GM18507 (cell line): ENCODE results near the gene CSTF3.

Experiments used
- DNase-seq: peaks from one replicate; pipeline ENCODE4 v3.0.0; 2011; ENCODE audit warnings: low read depth; ENCODE audit not compliant: insufficient read length; ENCODE audit errors: extremely low spot score
- FAIRE-seq: peaks from 2 replicates; lab custom pipeline; 2011; peaks lifted over from hg19 to GRCh38; lab: Jason Lieb, UNC

CSTF3 gene

DNA sequence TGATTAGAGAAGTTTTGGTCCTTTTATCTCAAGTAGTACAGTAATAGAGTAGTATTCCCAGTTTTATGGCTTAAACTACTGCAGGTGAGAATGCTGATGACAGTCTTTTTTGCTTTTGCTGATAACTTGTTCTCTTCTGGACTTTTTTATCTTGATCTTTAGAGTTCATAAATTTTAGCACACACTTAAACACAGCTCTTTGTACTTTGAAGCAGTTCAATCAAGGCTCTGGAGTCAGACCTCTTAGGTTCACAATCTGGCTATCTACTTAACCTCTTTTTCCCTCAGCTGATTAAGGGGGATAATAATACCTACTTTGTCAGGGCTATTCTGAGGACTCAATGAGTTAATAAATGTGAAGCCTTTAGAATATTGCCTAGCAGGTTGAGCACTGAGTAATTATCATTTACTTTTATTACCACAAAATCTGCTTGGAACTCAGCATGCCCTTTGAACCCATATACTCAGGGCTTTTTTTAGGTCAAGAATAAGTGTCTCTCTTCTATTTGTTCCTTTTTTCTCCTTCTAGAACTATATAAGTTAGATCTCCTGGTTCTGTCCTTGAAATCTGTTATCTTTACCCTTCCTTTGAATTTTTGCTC is 51.9 kb downstream of the CSTF3 start:
- no peak for FAIRE-seq

DNA sequence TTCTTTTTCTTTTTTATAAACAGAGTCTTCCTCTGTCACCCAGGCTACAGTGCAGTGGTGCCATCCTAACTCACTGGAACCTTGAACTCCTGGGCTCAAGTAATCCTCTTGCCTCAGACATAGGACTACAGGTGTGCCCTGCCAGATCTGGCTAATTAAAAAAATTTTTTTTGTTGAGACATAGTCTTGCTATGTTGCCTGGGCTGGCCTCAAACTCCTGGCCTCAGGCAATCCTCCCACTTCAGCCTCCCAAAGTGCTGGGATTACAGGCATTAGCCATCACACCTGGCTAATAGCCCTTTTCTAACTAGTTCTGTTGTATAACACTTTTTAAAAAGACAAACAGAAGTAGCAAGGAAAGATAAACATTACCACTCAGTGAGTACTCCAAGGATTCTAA is 57.4 kb downstream of the CSTF3 start:
- FAIRE-seq: no peak

More for the DNA sequence above, 51.9 kb downstream of the CSTF3 start:
- no peak for DNase-seq

DNA sequence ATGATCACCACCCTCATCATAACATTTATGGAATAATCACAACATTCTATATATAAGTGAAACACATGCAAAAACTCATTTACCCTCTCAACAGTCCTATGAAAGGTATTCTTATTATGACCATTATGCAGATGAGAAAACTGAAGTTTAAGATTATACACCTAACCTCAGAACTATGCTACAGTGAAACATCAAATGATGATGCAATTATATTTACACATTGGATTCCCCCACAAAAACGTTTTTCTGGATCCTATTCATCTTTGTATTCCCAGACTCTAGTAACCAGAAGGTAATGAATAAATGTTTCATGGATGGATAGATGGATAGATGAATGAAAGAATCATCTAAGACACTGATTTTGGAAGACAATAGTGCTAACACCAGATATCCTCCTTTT is 67.1 kb downstream of the CSTF3 start:
- DNase-seq (no peak), FAIRE-seq (no peak)

More for the DNA sequence above, 57.4 kb downstream of the CSTF3 start:
- DNase-seq: no peak

DNA sequence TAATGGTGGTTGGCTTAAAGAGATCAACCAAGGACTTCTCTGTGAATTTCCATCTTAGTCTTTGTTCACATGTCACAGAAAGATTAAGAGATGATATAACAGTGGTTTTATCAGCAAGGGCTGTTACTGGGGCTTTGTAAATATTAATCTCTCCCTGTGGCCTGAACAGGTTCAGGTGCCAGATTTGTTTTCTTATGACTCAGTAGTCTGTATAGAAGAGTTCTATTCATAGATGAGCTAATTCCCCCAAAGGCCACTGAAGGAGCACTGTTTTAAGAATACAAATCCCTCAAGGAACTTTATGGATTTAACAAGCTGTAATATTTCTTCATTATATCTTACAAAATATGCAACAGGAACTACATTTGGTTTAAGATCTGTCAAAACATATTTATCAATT is 71.5 kb downstream of the CSTF3 start:
- DNase-seq: no peak
- FAIRE-seq: no peak

DNA sequence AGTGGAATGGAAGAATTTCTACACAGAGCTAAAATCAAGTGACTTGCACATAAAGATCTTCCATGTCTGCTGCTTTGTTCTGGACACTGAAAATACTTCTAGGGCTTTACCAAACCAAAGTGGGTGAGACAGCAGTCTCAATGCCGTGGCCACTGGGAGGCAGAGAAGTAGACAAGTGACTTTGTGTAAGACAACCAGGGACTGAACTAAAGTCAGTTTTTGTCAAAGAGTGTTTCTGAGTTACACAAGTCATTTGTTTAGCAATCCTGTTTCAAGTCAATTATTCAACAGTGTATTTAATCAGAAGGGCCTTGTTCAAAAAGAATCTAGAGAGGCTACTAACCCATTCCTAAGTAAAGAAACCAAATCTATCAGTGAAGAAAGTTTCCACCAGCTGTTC is 75.3 kb downstream of the CSTF3 start:
- no peak for DNase-seq
- no peak for FAIRE-seq

DNA sequence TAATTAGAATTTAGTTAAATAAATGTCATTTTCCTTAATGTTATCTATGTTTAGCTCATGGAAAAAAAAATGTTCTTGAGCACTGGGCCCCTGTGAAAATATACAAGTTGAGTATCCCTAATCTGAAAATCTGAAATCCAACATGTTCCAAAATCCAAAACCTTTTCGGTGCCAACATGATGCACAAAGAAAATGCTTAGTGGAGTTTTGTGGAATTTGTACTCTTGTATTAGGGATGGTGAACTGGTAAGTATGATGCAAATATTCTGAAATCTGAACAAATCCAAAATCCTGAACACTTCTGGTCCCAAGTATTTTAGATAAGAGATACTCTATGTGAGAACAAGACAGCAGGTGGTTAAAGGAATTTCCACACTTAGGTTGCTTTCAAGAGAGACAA is 77.4 kb downstream of the CSTF3 start:
- FAIRE-seq: no peak

DNA sequence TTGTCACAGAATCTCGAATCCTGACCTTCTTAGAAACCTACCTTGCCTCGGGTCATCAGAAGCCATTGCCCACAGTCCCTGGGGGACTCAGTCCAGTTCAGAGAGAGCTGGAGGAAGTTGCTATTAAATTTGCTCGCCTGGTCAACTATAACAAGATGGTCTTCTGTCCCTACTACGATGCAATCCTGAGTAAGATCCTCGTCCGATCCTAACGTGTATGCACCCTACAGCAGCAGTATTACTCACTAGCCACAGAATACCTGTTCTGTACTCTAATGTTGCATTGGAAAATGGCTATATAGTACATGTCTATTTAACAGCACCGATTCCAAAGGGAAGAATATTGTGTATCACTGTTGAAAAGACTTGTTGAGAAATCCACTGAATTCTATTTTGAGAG is 88.8 kb downstream of the CSTF3 start:
- no peak for DNase-seq
- FAIRE-seq: no peak

More for the DNA sequence above, 77.4 kb downstream of the CSTF3 start:
- DNase-seq: no peak

DNA sequence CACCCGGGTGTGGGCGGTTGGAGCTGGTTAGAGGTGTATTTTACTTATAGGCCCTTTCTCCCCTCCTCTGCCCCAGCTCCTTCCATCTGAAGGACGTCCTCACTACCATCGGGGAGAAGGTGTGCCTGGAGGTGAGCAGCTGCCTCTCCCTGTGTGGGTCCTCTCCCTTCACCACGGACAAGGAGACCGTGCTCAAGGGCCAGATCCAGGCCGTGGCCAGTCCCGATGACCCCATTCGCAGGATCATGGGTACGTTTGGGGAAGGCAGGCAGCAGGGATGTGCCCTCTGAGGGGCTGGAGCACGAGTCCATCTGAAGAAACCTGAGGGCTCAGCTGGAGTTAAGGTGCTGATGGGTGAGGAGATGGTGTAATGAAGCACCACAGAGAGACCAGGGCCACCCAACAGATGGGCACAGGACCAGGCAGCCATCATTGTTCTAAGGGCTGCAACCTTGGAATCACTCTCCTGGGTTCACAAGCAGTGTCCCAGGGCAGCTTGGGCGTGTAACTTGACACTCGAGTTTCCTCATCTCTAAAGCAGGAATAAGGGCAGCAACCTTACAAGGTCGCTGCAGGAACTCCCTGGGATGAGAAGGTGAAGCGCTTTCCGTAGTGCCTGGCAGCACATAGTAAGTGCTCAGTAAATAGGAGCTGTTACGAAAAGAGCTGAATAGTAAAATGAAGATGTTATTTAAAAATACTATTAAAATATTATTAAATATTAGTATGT is 92.5 kb downstream of the CSTF3 start:
- no peak for FAIRE-seq

DNA sequence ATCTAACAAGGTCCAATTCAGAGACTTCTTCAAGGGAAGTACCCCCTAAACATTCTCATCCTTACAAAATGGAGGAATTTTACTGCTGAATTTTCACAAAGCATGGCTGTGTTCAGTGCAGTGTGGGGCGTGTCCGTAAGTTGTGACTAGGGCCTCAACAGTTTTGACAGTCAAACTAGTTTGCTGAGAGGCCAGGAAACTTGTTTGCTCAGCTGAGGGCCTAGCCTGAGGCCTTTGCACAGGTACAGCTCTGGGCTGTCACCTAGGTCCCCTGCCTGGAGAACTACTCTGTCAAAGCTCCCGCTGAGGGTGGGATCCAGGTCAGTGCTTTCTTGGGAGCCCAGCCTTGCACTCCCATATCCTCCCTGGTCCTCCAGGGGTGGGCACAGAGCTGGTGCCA is 94.0 kb downstream of the CSTF3 start:
- no peak for FAIRE-seq

More for the DNA sequence above, 92.5 kb downstream of the CSTF3 start:
- DNase-seq: no peak

DNA sequence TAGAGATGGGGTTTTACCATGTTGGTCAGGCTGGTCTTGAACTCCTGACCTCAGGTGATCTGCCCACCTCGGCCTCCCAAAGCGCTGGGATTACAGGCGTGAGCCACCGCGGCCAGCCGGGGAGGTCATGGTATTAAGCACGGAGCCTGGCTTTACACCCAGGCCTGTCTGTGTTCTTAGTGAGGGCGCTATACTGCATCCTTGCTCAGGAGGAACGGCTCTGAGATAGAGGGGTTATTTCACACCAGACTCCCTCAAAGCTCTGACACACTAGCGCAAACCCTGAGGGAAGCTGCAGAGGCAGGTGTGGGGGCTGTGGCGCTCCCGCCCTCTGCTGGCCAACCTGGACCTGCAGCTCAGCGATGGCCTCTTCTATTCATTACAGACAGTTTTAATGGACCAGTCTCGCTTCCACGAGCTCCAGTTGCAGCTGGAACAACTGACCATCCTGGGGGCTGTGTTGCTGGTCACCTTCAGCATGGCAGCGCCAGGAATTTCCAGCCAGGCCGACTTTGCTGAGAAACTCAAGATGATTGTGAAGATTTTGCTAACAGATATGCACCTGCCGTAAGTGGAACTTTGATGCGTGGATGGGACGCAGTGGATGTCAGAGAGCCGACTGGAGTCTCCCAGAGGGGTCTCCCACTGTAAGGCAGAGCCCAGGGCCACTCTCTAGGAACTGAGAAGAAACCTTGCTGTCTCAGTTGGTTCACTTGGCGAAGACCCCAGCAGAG is 95.7 kb downstream of the CSTF3 start:
- FAIRE-seq (peak; percentile 79), DNase-seq (peak; percentile 55)

More for the DNA sequence above, 94.0 kb downstream of the CSTF3 start:
- no peak for DNase-seq

DNA sequence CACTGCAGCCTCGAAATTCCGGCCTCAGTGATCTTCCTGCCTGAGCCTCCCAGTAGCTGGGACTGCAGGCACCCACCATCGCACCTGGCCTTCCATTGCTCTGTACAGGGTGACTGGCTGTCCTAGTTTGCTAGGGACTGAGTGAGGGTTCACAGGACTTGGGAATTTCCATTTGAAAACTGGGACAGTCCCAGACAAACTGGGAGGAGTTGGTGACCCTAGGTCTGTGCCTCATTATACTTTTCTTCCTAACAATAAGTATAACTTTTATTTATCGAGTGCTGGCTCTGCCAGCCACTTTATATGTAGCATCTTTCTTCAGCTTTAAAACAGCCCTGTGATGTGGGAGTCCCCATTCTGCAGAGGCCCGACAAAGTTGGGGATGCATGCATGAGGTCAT is 96.4 kb downstream of the CSTF3 start:
- FAIRE-seq: no peak

DNA sequence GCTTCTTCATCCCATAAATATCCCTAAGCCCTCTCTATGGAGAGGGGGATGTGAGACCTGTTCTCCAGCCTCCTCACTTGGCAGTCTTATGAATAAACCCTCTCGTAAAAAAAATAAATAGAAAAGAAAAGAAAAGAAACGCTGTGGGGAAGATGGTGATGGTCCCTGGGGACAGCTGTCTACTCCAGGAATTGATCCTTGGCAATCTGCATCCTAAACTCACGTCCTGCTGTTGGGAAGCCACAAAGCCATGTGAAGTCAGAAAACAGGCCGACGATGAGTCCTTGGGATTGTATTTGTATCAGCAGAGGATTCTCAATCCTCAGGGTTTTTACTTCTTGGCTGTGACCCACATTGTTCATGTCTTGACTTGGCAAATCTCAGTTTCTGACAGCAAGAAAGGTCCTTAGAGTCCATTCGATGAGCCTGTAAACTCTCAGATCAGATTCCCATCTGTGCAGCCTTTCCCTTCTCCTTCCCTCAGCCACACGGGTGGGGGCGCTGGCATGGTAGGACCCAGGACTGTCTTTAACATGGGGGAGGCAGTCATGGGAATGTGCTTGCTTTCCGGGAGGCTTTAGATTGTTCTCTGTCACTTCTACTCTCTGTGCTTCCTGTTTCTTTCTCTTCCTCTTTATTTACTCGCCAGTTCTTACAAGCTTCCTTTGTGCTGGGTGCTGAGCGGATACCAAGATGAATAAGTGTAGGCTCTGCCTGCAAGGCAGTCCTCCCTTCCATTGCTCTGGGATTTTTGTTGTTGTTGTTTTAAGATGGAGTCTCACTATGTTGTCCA is 97.1 kb downstream of the CSTF3 start:
- DNase-seq: no peak
- FAIRE-seq: peak; percentile 39

More for the DNA sequence above, 96.4 kb downstream of the CSTF3 start:
- DNase-seq: no peak

DNA sequence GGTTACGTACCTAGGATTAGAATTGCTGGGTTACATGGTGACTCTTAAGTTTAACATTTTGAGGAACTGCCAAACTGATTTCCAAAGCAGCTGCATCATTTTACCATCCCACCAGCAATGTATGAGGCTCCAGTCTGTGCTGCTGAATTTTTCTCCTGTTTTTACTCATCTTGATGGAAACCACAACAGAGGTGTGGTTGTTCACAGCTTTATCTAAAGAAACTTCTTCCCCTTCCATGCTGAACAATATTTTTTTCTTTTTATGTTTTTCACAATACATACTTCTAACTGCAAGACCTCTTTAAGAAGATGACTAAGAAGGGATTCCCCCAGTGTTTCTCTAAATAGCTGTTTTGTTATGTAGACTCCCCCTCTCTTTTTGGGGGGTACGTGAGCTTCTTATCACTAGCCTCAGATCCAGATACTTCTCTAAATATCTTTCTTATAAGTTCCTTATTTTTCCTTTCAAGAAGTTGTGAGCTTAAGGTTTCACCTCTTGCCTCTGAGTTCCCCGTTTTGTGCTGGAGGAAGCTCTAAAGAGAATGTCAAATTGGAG is 97.9 kb downstream of the CSTF3 start:
- no peak for DNase-seq
- FAIRE-seq: peak; percentile 71

DNA sequence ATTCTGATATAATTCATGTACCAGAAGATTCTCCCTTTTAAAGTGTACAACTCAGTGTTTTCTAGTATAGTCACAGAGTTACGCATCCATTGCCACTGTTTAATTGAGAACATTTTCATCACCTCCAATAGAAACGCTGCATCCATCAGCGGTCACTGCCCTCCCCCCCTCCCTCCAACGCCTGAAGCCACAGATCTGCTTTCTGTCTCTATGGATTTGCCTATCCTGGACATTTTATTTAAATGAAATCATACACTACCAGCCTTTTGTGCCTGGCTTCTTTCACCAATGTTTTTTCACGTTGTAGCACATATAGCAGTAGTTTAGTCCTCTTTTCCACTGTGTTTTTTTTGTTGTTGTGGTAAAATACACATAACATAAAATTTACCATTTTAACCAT is 99.1 kb downstream of the CSTF3 start:
- DNase-seq: no peak
- FAIRE-seq: no peak

DNA sequence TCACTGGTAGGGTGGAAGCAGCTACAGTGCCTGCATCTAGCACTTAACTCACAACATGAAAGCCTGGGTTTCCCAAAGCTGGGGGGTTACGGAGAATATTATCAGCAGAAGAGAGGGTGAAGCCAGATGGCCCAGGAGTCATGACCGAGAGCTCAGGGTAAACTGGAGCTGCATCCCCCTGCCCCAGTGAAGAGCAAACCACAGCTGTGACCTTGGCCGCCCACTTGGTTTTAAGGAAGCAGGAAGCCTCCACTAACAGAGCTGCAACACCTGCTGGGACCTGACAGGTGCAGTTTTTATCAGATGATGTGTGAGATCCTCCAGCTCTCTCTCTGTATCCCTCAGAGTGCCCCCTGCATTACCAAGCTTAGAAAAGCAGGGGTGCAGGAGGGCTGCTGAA is 101.0 kb downstream of the CSTF3 start:
- DNase-seq (no peak), FAIRE-seq (no peak)

DNA sequence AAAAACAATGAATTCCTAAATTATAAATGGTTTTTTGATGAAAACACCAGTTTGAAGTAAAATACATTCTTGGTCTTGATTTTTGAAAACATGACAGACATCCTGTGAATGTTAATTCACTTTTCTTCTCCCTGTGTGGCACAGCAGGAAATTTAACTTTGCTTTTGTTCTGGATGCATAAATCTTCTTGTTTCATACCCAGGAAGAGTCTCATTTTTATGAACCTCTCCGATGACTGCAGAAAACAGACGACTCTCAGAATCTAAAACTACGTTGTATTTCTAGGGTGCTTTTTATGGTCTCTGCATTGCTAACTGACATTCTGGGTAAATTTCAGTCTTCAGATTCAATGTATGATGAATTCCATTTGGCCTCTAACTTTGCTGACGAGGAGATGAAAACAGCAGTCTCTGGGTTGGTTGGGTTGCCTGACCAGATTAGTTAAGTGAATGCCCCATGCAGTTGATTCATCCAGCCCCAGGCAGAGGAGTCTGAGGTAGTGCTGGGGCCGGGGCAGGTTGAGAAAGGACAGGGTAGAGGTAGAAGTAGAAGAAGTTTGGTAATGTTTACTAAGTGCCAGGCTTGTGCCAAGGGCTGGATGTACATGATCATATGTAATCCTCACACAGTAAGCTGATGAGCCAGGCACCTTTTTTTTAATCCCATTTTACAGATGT is 101.8 kb downstream of the CSTF3 start:
- DNase-seq: no peak
- no peak for FAIRE-seq

DNA sequence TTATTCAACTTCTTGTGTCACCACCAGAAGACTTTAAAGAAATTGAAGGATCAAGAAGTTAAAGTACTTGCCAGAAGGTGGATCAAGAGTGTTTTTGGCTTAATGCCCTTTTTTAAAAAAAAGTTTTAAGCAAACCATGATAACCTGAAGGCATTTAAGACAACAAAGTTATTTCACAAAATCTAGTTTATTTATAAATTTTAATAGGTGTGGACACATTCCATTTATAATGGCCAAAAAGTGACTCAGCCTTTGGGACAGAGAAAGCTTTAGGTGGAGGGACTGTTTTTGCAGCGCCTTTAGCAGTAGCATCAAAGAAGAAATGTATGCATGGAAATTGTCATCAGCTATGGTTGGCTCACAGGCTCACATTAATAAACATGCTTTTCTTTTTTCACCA is 104.0 kb downstream of the CSTF3 start:
- no peak for DNase-seq

DNA sequence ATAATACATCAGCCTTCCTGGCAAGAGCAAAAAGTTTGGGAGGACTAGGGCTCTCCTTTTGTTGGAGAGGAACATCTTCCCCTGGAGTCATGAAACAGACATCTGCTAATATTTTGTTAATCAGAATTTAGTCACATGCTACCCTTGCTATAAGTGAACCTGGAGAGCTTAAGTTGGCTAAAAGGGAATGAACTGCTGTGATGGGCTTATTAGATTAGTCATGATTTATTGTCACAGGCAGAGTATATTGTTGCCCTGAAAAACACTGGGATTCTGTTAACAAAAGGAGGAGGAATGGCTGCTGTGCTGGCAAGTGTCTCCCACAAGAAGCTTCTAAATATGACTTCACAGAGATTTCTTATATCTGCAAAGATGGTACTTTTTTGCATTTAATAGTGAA is 105.9 kb downstream of the CSTF3 start:
- DNase-seq (no peak), FAIRE-seq (no peak)

More for the DNA sequence above, 104.0 kb downstream of the CSTF3 start:
- FAIRE-seq: no peak

DNA sequence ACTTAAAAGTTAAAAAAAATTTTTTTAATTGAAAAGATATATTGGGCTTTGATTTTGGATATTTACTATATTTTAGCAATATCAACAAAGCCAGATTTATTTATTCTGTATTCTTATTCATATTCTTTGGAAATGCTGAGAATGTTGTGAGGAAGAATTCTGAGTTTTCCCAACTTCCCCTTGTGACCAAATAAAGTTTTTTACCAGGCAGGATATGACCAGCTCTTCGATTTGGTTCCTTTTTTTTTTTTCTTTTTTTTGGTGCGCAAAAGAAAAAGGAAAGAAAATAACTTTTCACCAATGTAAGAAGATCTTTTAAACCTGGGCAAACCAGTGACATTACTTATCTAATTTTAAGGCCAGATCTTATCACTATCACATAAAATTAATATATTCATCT is 109.0 kb downstream of the CSTF3 start:
- no peak for FAIRE-seq
- no peak for DNase-seq
